HEK293T (cell line): ENCODE data around the gene CCR3.

Experiments used
- ARNT ChIP-seq: fragments of 450-650 bp; IDR thresholded peaks from 2 replicates; pipeline ENCODE4 v1.6.1; 2017; ENCODE audit warnings: mild to moderate bottlenecking
- BHLHE40 ChIP-seq: fragments of 450-650 bp; IDR thresholded peaks from 2 replicates; pipeline ENCODE4 v1.6.1; 2016; ENCODE audit warnings: mild to moderate bottlenecking, moderate library complexity, borderline replicate concordance
- ELF4 ChIP-seq: fragments of 450-650 bp; IDR thresholded peaks from 2 replicates; pipeline ENCODE4 v1.6.1; 2017; ENCODE audit warnings: antibody characterized with exemption
- FOXA1 ChIP-seq: fragments of 450-650 bp; IDR thresholded peaks from 2 replicates; pipeline ENCODE4 v1.6.1; 2016; ENCODE audit warnings: mild to moderate bottlenecking
- PKNOX1 ChIP-seq: fragments of 450-650 bp; IDR thresholded peaks from 2 replicates; pipeline ENCODE4 v1.6.1; 2016

DNA sequence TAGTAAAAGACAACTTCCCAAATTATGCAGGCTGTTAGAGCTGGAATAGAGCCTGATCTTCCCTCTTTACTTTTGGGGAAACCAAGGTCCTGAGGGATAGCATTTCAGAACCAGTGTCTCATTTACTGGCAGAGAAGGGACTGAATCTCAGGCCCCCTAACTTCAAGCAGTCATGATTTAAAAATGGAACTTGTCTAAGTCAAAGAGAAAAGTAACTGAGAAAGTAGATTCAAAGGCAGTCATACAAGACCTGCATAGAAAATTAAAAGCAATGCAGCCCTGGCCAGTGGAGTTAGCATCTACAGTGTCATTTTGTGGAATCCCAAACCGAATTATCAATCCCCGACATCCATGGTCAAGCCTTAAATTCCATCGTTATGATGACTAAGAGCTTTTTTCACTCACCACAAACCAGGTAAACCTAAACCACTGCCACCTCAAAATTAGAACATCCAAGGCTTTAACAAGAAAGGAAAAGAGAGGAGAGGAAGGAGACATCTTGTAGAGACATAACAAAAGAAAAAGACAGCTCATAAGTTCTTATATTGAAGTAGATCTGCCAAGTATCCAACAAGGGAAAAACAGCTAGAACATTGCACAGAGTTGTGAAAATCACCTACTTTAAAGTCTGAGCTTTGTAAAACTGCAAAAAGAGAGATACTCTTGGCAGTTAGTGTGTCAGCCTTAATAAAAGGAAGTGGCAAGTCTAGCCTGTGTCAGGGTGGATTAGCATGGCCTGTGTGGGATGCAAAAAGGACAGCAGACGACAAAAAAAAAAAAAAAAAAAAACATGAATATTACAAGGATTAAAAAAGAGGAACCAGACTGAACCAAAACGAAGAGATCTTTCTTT, 57.6 kb downstream of the CCR3 start:
- TF ChIP-seq ELF4 (no peak), FOXA1 (no peak), ARNT (no peak), BHLHE40 (no peak), PKNOX1 (no peak)
